Measurements from ENCODE around the gene EXOC3L4. TPM values are rescaled to one million over a fixed set of nuclear protein-coding genes. Genes with fewer than 3 reads are reported as not detected.
A peak's percentile ranks its signal among the peaks of the same experiment; 100 is the strongest.

EXOC3L4 gene
- total RNA-seq, 8 experiments from 2014 or later: 0.13 to 3.0 (median 0.39) TPM; not detected in 2

DNA sequence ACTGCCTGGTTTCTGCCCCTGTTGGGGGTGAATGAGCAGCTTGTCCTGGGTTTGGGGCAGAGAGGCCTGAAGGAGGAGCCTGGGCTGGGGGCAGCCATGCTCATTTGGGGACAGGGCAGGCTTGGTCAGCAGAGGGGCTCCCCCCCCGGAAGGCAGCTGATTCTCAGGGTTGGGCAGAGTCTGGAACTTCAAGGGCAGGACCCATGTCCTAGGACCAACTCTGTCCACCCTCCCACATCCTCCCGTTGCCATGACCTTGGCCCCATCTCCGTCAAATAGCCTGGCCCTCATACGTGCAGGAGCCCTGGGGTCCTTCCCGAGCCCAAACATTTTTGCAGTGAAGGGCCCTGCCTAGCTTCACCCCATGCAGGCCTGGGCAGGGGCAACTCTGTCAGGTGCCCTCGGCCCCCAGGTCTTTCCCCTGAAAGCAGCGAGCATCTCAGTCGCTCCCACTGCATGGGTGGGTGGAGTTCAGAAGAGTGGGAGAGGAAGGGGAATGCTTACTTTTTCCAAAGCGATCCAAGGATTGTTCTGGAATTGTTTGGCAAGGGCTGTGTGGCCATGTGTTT lies 61.4 kb downstream of the EXOC3L4 start:
- Histone ChIP-seq H3K4me1 (replicated peaks in 1 of 2) (peaks cover 0 to 6% of the 10 kb centered on the region in 2 donors), H3K27ac (no peak overlapping the region), H3K4me3 (no peak overlapping the region)
- ATAC-seq (replicated peaks in 6 of 8): no peak
- 50 to 100% (median 80%) methylated on average over 1 to 3 of the region's 9 CpGs; no CpG with 5 or more reads in 2 of the 10 experiments for WGBS, 10 experiments
- in situ Hi-C loops (cut with MboI; ENCODE audit: low pct_unique_long_range_greater_than_20kb in 2 of 9, low sequenced_read_pairs in 9 of 9, unreplicated experiment in 9 of 9): no loop called here

DNA sequence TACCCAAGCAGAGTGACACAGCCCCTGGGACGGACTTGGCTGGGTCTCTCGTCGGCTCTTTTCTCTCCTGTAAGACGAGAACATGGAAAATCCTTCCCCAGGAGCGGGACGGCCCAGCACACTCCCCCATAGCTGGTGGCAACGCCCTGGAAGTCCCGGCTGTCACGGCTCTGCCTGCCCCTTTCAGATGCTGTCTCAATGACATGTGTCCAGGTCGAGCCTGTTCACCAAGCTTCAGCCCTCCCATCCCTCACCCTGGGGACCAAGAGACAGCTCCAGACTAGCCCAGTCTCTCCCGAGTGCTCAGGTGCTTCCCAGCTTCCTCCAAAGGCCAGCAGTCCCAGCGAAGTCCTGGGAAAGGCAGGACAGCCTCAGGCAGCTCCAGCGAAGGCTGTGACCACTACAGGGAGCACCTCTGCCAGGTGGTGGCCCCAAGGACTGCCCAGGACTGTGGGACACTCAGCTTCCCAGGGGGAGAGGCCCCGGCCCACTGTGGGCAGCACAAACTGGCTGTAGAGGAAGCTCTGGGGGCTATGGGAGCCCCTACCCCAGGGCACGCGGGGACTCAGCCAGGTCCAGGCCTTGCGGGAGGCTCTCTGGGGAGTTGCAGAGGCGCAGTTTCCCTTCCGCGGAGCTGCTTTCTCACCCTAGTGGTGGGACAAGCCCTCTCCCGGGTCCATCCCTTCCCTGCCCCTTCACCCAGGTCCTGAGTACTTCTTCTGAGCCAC lies 62.3 kb downstream of the EXOC3L4 start:
- H3K27ac ChIP-seq: no peak overlapping the region
- in situ Hi-C loops (cut with MboI; ENCODE audit: low pct_unique_long_range_greater_than_20kb in 2 of 9, low sequenced_read_pairs in 9 of 9, unreplicated experiment in 9 of 9): no loop called here
- no peak overlapping the region for H3K4me3 ChIP-seq
- H3K4me1 ChIP-seq (replicated peaks in 1 of 2): peaks cover 0 to 4% of the 10 kb centered on the region in 2 donors
- peak in 7 of 8 experiments; percentile 21 to 87 (median 47) for ATAC-seq (replicated peaks in 6 of 8)
- 40 to 90% (median 40%) methylated on average over 4 to 5 of the region's 21 CpGs; no CpG with 5 or more reads in 7 of the 10 experiments for WGBS, 10 experiments

DNA sequence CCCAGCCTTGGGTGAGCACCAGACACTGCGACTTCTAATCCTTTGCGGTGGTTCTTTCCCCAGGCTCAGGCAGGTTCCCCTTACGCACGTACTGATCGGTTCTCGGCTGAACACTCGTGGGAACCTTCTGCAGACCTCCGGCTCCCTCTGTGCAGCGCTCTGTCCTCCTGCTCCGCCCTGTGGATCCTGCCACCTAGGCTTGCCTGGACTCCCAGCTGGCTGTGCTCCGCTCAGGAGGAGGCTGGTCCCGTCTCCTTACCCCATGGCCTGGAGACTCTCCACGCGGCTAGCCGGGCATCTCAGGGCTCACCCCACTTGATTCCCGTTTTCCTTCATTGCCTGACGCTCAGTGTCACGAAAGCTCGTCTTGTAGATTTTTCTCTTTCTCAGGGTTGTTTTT lies 63.4 kb downstream of the EXOC3L4 start:
- WGBS, 10 experiments: 79 to 100% (median 93%) methylated on average over 1 to 10 of the region's 19 CpGs; no CpG with 5 or more reads in 4 of the 10 experiments
- Histone ChIP-seq H3K4me3 (no peak overlapping the region), H3K27ac (no peak overlapping the region), H3K4me1 (replicated peaks in 1 of 2) (peaks cover 0 to 4% of the 10 kb centered on the region in 2 donors)
- in situ Hi-C loops (cut with MboI; ENCODE audit: low pct_unique_long_range_greater_than_20kb in 2 of 9, low sequenced_read_pairs in 9 of 9, unreplicated experiment in 9 of 9): no loop called here
- ATAC-seq (replicated peaks in 6 of 8): no peak

DNA sequence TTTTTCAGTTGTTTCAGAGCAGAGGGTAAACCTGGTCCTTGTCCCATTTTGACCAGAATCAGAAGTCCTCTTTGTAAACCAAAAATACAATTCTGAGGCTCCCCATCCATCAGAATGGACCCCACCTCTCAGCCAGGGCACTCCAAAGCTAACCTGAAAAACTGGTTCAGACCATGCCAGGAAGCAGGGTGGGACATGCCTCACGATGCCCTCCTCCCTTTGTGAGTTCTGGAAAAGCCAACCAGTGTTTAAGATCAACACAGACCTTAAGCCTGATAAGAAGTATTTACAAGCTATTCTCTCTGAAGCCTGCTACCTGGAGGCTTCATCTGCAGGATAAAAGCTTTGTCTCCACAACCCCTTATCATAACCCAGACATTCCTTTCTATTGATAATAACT lies 64.2 kb downstream of the EXOC3L4 start:
- H3K4me1 ChIP-seq (replicated peaks in 1 of 2): peaks cover 0 to 4% of the 10 kb centered on the region in 2 donors
- H3K4me3 ChIP-seq: no peak overlapping the region
- WGBS, 10 experiments: 40 to 83% (median 50%) methylated on average over 1 of the region's 1 CpG; no CpG with 5 or more reads in 7 of the 10 experiments
- in situ Hi-C loops (cut with MboI; ENCODE audit: low pct_unique_long_range_greater_than_20kb in 2 of 9, low sequenced_read_pairs in 9 of 9, unreplicated experiment in 9 of 9): no loop called here
- H3K27ac ChIP-seq: no peak overlapping the region
- no peak for ATAC-seq (replicated peaks in 6 of 8)

Other genes starting within 250 kb of the EXOC3L4 start
- 1 to 10 TPM in 2 of 8 experiments, under 1 TPM in 6; 0.21 to 2.5 (median 0.36) TPM for gene AMN, start 172.1 kb upstream of the EXOC3L4 start, total RNA-seq
- 100 to 1,000 TPM in 1 of 8 experiments, 10 to 100 TPM in 7; 36.9 to 102 (median 56.4) TPM for gene CDC42BPB, start 37.2 kb upstream of the EXOC3L4 start, total RNA-seq
- not detected for gene LBHD2, start 10.5 kb upstream of the EXOC3L4 start, total RNA-seq
- gene TNFAIP2, start 28.7 kb downstream of the EXOC3L4 start, total RNA-seq: 10 to 100 TPM in 3 of 8 experiments, 1 to 10 TPM in 3, under 1 TPM in 2; 0.78 to 98.8 (median 2.0) TPM
- 100 to 1,000 TPM in 6 of 8 experiments, 10 to 100 TPM in 2; 86.5 to 192 (median 139) TPM for gene EIF5, start 239.5 kb downstream of the EXOC3L4 start, total RNA-seq

Measured in motor neuron (in vitro differentiated cells).